B cell (primary cell): ENCODE data around the gene HLCS. TPM values are rescaled to one million over a fixed set of nuclear protein-coding genes. Genes with fewer than 3 reads are reported as not detected.

Source experiments
- ATAC-seq: fragments of 200-7000 bp; cut with Tn5 transposase; one replicate; pipeline ENCODE4 v1.10.0; 2021; ENCODE audit warnings: low read depth, mild to moderate bottlenecking, moderate number of reproducible peaks, moderate library complexity
- CTCF ChIA-PET: fragments of 350-600 bp; sonication (Branson Sonifier 250); formaldehyde crosslinking; loops from one replicate; lab custom pipeline; 2021; ENCODE audit warnings: antibody characterized with exemption, inconsistent platforms; lab: Charles Lee
- POLR2A ChIA-PET: fragments of 350-600 bp; sonication (Branson Sonifier 250); formaldehyde crosslinking; loops from one replicate; lab custom pipeline; 2021; ENCODE audit warnings: antibody characterized with exemption; lab: Charles Lee
- DNase-seq: peaks from one replicate; pipeline ENCODE4 v3.0.0; 2013
- H2AFZ ChIP-seq: 2 replicates; pipeline ENCODE4 v1.6.1; 2012; ENCODE audit warnings: mild to moderate bottlenecking, low read depth, low read length; ENCODE audit not compliant: insufficient read depth, poor library complexity, severe bottlenecking
- H3K27ac ChIP-seq, 2 donors: 1 replicate in 1 of 2; 2 replicates in 1 of 2; pipeline ENCODE4 v1.5.1; 2012 to 2013; ENCODE audit warnings: low read length in 2 of 2, mild to moderate bottlenecking in 2 of 2, moderate library complexity in 1 of 2
- H3K27me3 ChIP-seq, 4 experiments: fragments of 200-600 bp in 1 of 4; sonication (generic) in 1 of 4; replicated peaks in 1 of 4; 1 replicate in 2 of 4; 2 replicates in 2 of 4; pipeline versions ENCODE4 v1.6.1 to v1.7.0; 2013 to 2016; ENCODE audit warnings: low read length in 3 of 4, mild to moderate bottlenecking in 2 of 4, mixed read lengths in 1 of 4, moderate library complexity in 1 of 4; ENCODE audit not compliant: insufficient read depth in 4 of 4, control insufficient read depth in 3 of 4; ENCODE audit errors: control extremely low read depth in 1 of 4
- H3K36me3 ChIP-seq, 2 experiments: replicated peaks in 1 of 2; 1 replicate in 1 of 2; 2 replicates in 1 of 2; pipeline versions ENCODE4 v1.6.1 to v1.7.1; 2013; ENCODE audit warnings: low read length in 1 of 2; ENCODE audit not compliant: insufficient read depth in 2 of 2, control insufficient read depth in 1 of 2; ENCODE audit errors: control extremely low read depth in 1 of 2, extremely low read depth in 1 of 2
- H3K4me1 ChIP-seq, 2 donors: fragments of 200-600 bp in 1 of 2; sonication (generic) in 1 of 2; 1 replicate in 1 of 2; 2 replicates in 1 of 2; pipeline versions ENCODE4 v1.5.1 to v1.6.1; 2013 to 2017; ENCODE audit warnings: low read length in 2 of 2; ENCODE audit not compliant: control insufficient read depth in 2 of 2, insufficient read depth in 2 of 2
- H3K4me2 ChIP-seq: replicated peaks from 2 replicates; pipeline ENCODE3; 2012; ENCODE audit warnings: mild to moderate bottlenecking, low read depth, low read length; ENCODE audit not compliant: poor library complexity, severe bottlenecking
- H3K4me3 ChIP-seq, 5 experiments: fragments of 200-600 bp in 1 of 5; sonication (generic) in 1 of 5; 1 replicate in 3 of 5; 2 replicates in 2 of 5; pipeline versions ENCODE4 v1.5.1 to v1.7.0; 2011 to 2016; ENCODE audit warnings: low read length in 4 of 5, mild to moderate bottlenecking in 4 of 5, low read depth in 2 of 5, control low read depth in 1 of 5, moderate library complexity in 1 of 5; ENCODE audit not compliant: insufficient read depth in 1 of 5; ENCODE audit errors: control extremely low read depth in 1 of 5, extremely low read depth in 1 of 5
- H3K79me2 ChIP-seq: fragments of 200-600 bp; sonication (generic); one replicate; pipeline ENCODE4 v1.6.0; 2016; ENCODE audit warnings: low read length; ENCODE audit not compliant: control insufficient read depth, insufficient read depth
- H3K9ac ChIP-seq: fragments of 200-600 bp; sonication (generic); 2 replicates; pipeline ENCODE4 v1.6.1; 2017; ENCODE audit warnings: mild to moderate bottlenecking, low read length, moderate library complexity
- H3K9me3 ChIP-seq, 3 donors: one replicate each; pipeline versions ENCODE4 v1.6.1 to v1.7.1; 2013; ENCODE audit warnings: low read length in 2 of 3; ENCODE audit not compliant: control insufficient read depth in 2 of 3, insufficient read depth in 1 of 3; ENCODE audit errors: control extremely low read depth in 1 of 3
- H4K20me1 ChIP-seq: 2 replicates; pipeline ENCODE4 v1.6.0; 2012; ENCODE audit warnings: mild to moderate bottlenecking, low read length; ENCODE audit not compliant: insufficient read depth, control insufficient read depth, poor library complexity, severe bottlenecking
- H3K27ac Mint-ChIP-seq: one replicate; pipeline ENCODE4 v1.8.0; 2021; ENCODE audit warnings: mixed read lengths
- H3K27me3 Mint-ChIP-seq: one replicate; pipeline ENCODE4 v1.8.0; 2021; ENCODE audit warnings: mixed read lengths
- H3K4me1 Mint-ChIP-seq: one replicate; pipeline ENCODE4 v1.8.0; 2021; ENCODE audit warnings: mixed read lengths
- H3K4me3 Mint-ChIP-seq: one replicate; pipeline ENCODE4 v1.8.0; 2021; ENCODE audit warnings: mixed read lengths
- H3K9me3 Mint-ChIP-seq: one replicate; pipeline ENCODE4 v1.8.0; 2022; ENCODE audit warnings: mixed read lengths; ENCODE audit not compliant: insufficient read depth
- EZH2 ChIP-seq: IDR thresholded peaks from 2 replicates; pipeline ENCODE4 v1.6.1; 2012; ENCODE audit warnings: borderline replicate concordance, low read depth, mild to moderate bottlenecking, moderate library complexity, low read length; ENCODE audit not compliant: insufficient read depth, poor library complexity, severe bottlenecking
- WGBS: methylation state at CpG from one replicate; pipeline ENCODE4 v1.1.5; 2013; ENCODE audit warnings: missing lambda C conversion rate; ENCODE audit not compliant: insufficient coverage; 5-methylcytosine and 5-hydroxymethylcytosine counted together
- intact Hi-C: fragments of 100-400 bp; cut with micrococcal nuclease; formaldehyde crosslinking; loops from one replicate; pipeline ENCODE4 v1.10.0; 2022
- polyA plus RNA-seq: library from polyadenylated mRNA; depleted of rRNA; stranded (reverse); fragments of >200 nt; gene quantifications from 2 replicates; pipeline ENCODE4 v1.2.3, GENCODE V29; 2012
- total RNA-seq, 2 donors: library from RNA; stranded (reverse); fragments of 120-200 nt in 1 of 2; gene quantifications; 1 replicate in 1 of 2; 2 replicates in 1 of 2; pipeline versions ENCODE4 v1.2.3 to v1.2.4, GENCODE V29; 2013 to 2022
- TF ChIP-seq, protein P1 (sequence below): fragments of 200-600 bp; IDR thresholded peaks from one replicate; pipeline ENCODE4 v1.8.0; 2022; ENCODE audit warnings: antibody characterized with exemption, mild to moderate bottlenecking

HLCS gene
- total and polyA plus RNA-seq, 2 donors (not counting 1 experiment from before 2014, with no cell fraction given), result 4.4 to 14.7 TPM

DNA sequence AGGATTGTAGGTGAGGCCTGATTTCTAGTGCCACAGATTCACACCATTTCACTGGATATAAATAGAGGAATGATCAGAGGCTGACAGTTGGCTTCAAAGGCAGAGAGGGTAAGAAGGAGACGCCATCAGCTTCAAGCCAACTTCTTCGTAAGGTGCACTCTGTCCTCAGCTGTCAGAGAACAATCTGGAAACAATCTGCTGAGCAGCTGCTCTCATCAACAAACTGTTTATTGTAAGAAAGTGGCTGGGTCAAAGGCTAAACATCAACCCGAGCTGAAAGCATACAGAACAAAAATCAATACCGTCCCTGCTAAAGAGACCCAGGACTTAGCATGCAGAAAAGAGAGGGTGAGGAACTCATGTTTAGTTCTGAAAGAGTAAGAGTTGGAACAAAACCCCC lies 48.2 kb downstream of the HLCS start:
- Histone ChIP-seq H3K79me2 (no peaks in the 10 kb centered on the region), H3K9ac (no peak overlapping the region), H4K20me1 (no peaks in the 10 kb centered on the region), H3K4me3 (no peak overlapping the region), H3K27ac (no peak overlapping the region), H2AFZ (no peak overlapping the region), H3K36me3 (no peaks in the 10 kb centered on the region), H3K9me3 (no peaks in the 10 kb centered on the region), H3K4me1 (peaks cover 0 to 4% of the 10 kb centered on the region in 2 donors), H3K27me3 (no peaks in the 10 kb centered on the region), H3K4me2 (no peak overlapping the region)
- H3K4me1 Mint-ChIP-seq, result peaks cover 6% of the 10 kb centered on the region
- H3K4me3 Mint-ChIP-seq, result no peak overlapping the region
- ATAC-seq, result no peak
- TF ChIP-seq EZH2, result no peak
- TF ChIP-seq, protein P1, sequence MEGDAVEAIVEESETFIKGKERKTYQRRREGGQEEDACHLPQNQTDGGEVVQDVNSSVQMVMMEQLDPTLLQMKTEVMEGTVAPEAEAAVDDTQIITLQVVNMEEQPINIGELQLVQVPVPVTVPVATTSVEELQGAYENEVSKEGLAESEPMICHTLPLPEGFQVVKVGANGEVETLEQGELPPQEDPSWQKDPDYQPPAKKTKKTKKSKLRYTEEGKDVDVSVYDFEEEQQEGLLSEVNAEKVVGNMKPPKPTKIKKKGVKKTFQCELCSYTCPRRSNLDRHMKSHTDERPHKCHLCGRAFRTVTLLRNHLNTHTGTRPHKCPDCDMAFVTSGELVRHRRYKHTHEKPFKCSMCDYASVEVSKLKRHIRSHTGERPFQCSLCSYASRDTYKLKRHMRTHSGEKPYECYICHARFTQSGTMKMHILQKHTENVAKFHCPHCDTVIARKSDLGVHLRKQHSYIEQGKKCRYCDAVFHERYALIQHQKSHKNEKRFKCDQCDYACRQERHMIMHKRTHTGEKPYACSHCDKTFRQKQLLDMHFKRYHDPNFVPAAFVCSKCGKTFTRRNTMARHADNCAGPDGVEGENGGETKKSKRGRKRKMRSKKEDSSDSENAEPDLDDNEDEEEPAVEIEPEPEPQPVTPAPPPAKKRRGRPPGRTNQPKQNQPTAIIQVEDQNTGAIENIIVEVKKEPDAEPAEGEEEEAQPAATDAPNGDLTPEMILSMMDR, result no peak
- no peak for DNase-seq
- no CpG with 5 or more reads among the region's 4 CpGs for WGBS
- intact Hi-C loops, result no loop called here
- CTCF ChIA-PET, result no interaction called here
- POLR2A ChIA-PET, result no interaction called here
- H3K27me3 Mint-ChIP-seq, result no peaks in the 10 kb centered on the region
- no peak overlapping the region for H3K27ac Mint-ChIP-seq
- H3K9me3 Mint-ChIP-seq, result no peaks in the 10 kb centered on the region

DNA sequence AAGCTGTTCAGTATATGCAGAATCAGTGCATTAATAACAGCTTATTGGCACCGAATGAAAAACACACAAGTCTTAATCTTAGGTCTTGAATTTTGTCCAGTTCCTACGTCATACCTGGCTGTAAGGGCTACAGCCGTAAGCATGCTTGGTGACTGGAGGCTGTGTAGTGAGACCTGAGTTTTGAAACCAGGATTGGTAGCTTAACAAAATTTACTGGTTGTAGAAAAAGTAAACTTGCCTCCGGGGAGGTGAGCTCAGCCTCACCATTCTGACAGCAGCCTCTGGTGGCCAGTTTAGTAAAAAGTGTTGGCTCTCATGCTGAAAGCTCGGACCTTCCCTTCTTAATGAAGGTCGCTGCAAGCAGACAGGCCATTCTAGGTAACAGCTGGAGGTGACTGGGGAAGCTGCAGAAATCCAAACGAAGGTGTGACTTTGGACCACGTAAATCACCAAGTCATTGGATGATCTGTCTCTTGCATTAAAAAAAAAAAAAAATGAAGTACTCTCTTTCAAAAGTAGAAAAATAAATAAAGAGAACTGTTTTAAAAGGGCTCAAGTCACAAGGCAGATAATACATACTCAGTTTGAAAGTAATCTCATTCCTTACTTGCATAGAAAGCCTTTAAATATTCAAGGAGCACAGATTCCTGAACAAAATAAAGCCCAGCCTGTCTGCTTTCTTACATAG lies 48.9 kb downstream of the HLCS start:
- Mint-ChIP-seq H3K27ac (no peak overlapping the region), H3K27me3 (no peaks in the 10 kb centered on the region), H3K9me3 (no peaks in the 10 kb centered on the region), H3K4me3 (no peak overlapping the region), H3K4me1 (peaks cover 6% of the 10 kb centered on the region)
- ATAC-seq (no peak), DNase-seq (no peak)
- ChIA-PET POLR2A (no interaction called here), CTCF (interaction anchor here (1.2 kb wide), 1 partner anchor 10 kb away, joined by 4 read pairs; no protein-coding TSS in a partner anchor)
- intact Hi-C loops, result no loop called here
- Histone ChIP-seq H2AFZ (no peak overlapping the region), H3K79me2 (no peaks in the 10 kb centered on the region), H3K4me1 (peaks cover 0 to 4% of the 10 kb centered on the region in 2 donors), H3K36me3 (no peaks in the 10 kb centered on the region), H3K27ac (no peak overlapping the region), H3K9ac (no peak overlapping the region), H3K9me3 (no peaks in the 10 kb centered on the region), H3K4me3 (no peak overlapping the region), H3K27me3 (no peaks in the 10 kb centered on the region), H4K20me1 (no peaks in the 10 kb centered on the region), H3K4me2 (no peak overlapping the region)
- no peak for TF ChIP-seq EZH2
- TF ChIP-seq, protein P1, result no peak
- 97% methylated on average over 6 of the region's 8 CpGs for WGBS
